H1 (cell line): ENCODE data around the gene CXXC4. TPM values are rescaled to one million over a fixed set of nuclear protein-coding genes. Genes with fewer than 3 reads are reported as not detected.

ENCODE experiments used
- CTCF ChIA-PET: fragments of 300-600 bp; sonication (Branson Sonifier 250); formaldehyde crosslinking; loops from one replicate; lab custom pipeline; 2021; ENCODE audit not compliant: partially characterized antibody; lab: Charles Lee
- POLR2A ChIA-PET: fragments of 300-600 bp; sonication (Branson Sonifier 250); formaldehyde crosslinking; loops from one replicate; lab custom pipeline; 2021; ENCODE audit warnings: inconsistent platforms; ENCODE audit not compliant: partially characterized antibody; lab: Charles Lee
- DNase-seq, 2 experiments: peaks; one replicate each; pipeline versions ENCODE4 v3.0.0 to v3.0.0-alpha.2; 2010 to 2022; ENCODE audit warnings: low spot score in 2 of 2, low read depth in 1 of 2, mixed read lengths in 1 of 2
- FAIRE-seq: peaks from 2 replicates; lab custom pipeline; 2011; peaks lifted over from hg19 to GRCh38; lab: Jason Lieb, UNC
- H2AFZ ChIP-seq: 2 replicates; pipeline ENCODE4 v1.8.1; 2012; ENCODE audit warnings: low read length, inconsistent platforms
- H2AK5ac ChIP-seq: 2 replicates; pipeline ENCODE4 v1.6.1; 2013; ENCODE audit warnings: low read depth, low read length
- H2BK120ac ChIP-seq: replicated peaks from 2 replicates; pipeline ENCODE3; 2013; ENCODE audit warnings: low read depth, low read length, inconsistent platforms
- H2BK12ac ChIP-seq: 2 replicates; pipeline ENCODE4 v1.6.1; 2013; ENCODE audit warnings: low read depth, low read length
- H2BK15ac ChIP-seq: 2 replicates; pipeline ENCODE4 v1.6.1; 2013; ENCODE audit warnings: low read length
- H2BK20ac ChIP-seq: 2 replicates; pipeline ENCODE4 v1.6.1; 2013; ENCODE audit warnings: low read length
- H2BK5ac ChIP-seq: 2 replicates; pipeline ENCODE4 v1.6.1; 2013; ENCODE audit warnings: low read depth, low read length
- H3K14ac ChIP-seq: 2 replicates; pipeline ENCODE4 v1.6.1; 2013; ENCODE audit warnings: inconsistent platforms; ENCODE audit not compliant: insufficient read length
- H3K18ac ChIP-seq: 2 replicates; pipeline ENCODE4 v1.6.1; 2013; ENCODE audit warnings: low read length; ENCODE audit errors: extremely low read depth
- H3K23ac ChIP-seq: 2 replicates; pipeline ENCODE4 v1.6.1; 2013; ENCODE audit warnings: inconsistent platforms; ENCODE audit not compliant: insufficient read length
- H3K23me2 ChIP-seq: 2 replicates; pipeline ENCODE4 v1.6.1; 2013; ENCODE audit warnings: low read depth, low read length
- H3K27ac ChIP-seq: 2 replicates; pipeline ENCODE4 v1.6.1; 2011; ENCODE audit warnings: low read depth, low read length, inconsistent platforms
- H3K27me3 ChIP-seq, 4 experiments: replicated peaks in 1 of 4; 1 replicate in 1 of 4; 2 replicates in 3 of 4; pipeline versions ENCODE4 v1.6.1 to v1.8.1; 2011 to 2013; ENCODE audit warnings: low read length in 3 of 4, mild to moderate bottlenecking in 3 of 4, inconsistent platforms in 2 of 4, mixed read lengths in 2 of 4, moderate library complexity in 1 of 4; ENCODE audit not compliant: control insufficient read depth in 3 of 4, insufficient read depth in 3 of 4; ENCODE audit errors: extremely low read depth in 1 of 4
- H3K36me3 ChIP-seq, 4 experiments: 2 replicates each; pipeline versions ENCODE4 v1.6.1 to v1.8.1; 2011 to 2013; ENCODE audit warnings: mild to moderate bottlenecking in 4 of 4, low read length in 3 of 4, moderate library complexity in 2 of 4, control low read depth in 1 of 4, inconsistent platforms in 1 of 4; ENCODE audit not compliant: insufficient read depth in 4 of 4, control insufficient read depth in 2 of 4
- H3K4ac ChIP-seq: replicated peaks from 2 replicates; pipeline ENCODE3; 2013; ENCODE audit warnings: low read length, low read depth, mixed read lengths, inconsistent platforms; ENCODE audit not compliant: insufficient read length
- H3K4me1 ChIP-seq, 4 experiments: replicated peaks in 1 of 4; 1 replicate in 1 of 4; 2 replicates in 3 of 4; pipeline versions ENCODE4 v1.6.1 to v1.8.1; 2011 to 2013; ENCODE audit warnings: low read length in 3 of 4, inconsistent platforms in 2 of 4, mixed read lengths in 1 of 4; ENCODE audit not compliant: insufficient read depth in 4 of 4, control insufficient read depth in 3 of 4
- H3K4me2 ChIP-seq, 2 experiments: 2 replicates each; pipeline versions ENCODE4 v1.6.1 to v1.8.1; 2011 to 2013; ENCODE audit warnings: low read depth in 2 of 2, low read length in 2 of 2, control low read depth in 1 of 2, inconsistent platforms in 1 of 2, mild to moderate bottlenecking in 1 of 2; ENCODE audit not compliant: insufficient read depth in 1 of 2
- H3K4me3 ChIP-seq, 4 experiments: fragments of 200-600, 300-600 bp in 1 of 4; sonication (generic), shearing (Covaris generic), sonication (Bioruptor Twin) in 1 of 4; 2 replicates each; pipeline versions ENCODE4 v1.5.1 to v1.8.1; 2011 to 2016; ENCODE audit warnings: low read length in 4 of 4, low read depth in 3 of 4, control low read depth in 2 of 4, inconsistent platforms in 2 of 4, mild to moderate bottlenecking in 2 of 4, mixed read lengths in 1 of 4, moderate library complexity in 1 of 4; ENCODE audit not compliant: insufficient read depth in 2 of 4; ENCODE audit errors: extremely low read depth in 1 of 4
- H3K56ac ChIP-seq: replicated peaks from 2 replicates; pipeline ENCODE3; 2013; ENCODE audit warnings: low read depth, mild to moderate bottlenecking, mixed read lengths, low read length, inconsistent platforms; ENCODE audit not compliant: insufficient read length
- H3K79me1 ChIP-seq: 2 replicates; pipeline ENCODE4 v1.6.1; 2013; ENCODE audit warnings: low read depth, low read length, control low read depth
- H3K79me2 ChIP-seq, 2 experiments: 2 replicates each; pipeline versions ENCODE4 v1.6.1 to v1.8.1; 2012 to 2013; ENCODE audit warnings: low read length in 2 of 2, mild to moderate bottlenecking in 2 of 2, inconsistent platforms in 1 of 2; ENCODE audit not compliant: insufficient read depth in 2 of 2, control insufficient read depth in 1 of 2
- H3K9ac ChIP-seq, 4 experiments: replicated peaks in 1 of 4; 1 replicate in 1 of 4; 2 replicates in 3 of 4; pipeline versions ENCODE4 v1.6.1 to v1.8.1; 2011 to 2013; ENCODE audit warnings: low read depth in 3 of 4, low read length in 3 of 4, control low read depth in 2 of 4, mild to moderate bottlenecking in 2 of 4, moderate library complexity in 2 of 4, inconsistent platforms in 1 of 4; ENCODE audit errors: extremely low read depth in 1 of 4
- H3K9me3 ChIP-seq, 2 experiments: 2 replicates each; pipeline versions ENCODE4 v1.6.1 to v1.8.1; 2012 to 2013; ENCODE audit warnings: mild to moderate bottlenecking in 2 of 2, moderate library complexity in 2 of 2, control low read depth in 1 of 2, inconsistent platforms in 1 of 2, low read depth in 1 of 2, low read length in 1 of 2, mixed read lengths in 1 of 2; ENCODE audit not compliant: insufficient read depth in 2 of 2
- H4K20me1 ChIP-seq, 2 experiments: replicated peaks in 1 of 2; 2 replicates each; pipeline versions ENCODE3 to v1.8.1; 2011 to 2013; ENCODE audit warnings: inconsistent platforms in 2 of 2, low read length in 2 of 2, mild to moderate bottlenecking in 1 of 2; ENCODE audit not compliant: insufficient read depth in 2 of 2, control insufficient read depth in 1 of 2
- H4K5ac ChIP-seq: 2 replicates; pipeline ENCODE4 v1.6.1; 2013; ENCODE audit warnings: low read length, low read depth, mixed read lengths, inconsistent platforms; ENCODE audit not compliant: insufficient read length
- H4K8ac ChIP-seq: 2 replicates; pipeline ENCODE4 v1.8.0; 2013; ENCODE audit warnings: mild to moderate bottlenecking, moderate library complexity, low read length, inconsistent platforms; ENCODE audit not compliant: insufficient read depth; ENCODE audit errors: extremely low read depth
- H4K91ac ChIP-seq: replicated peaks from 2 replicates; pipeline ENCODE3; 2013; ENCODE audit warnings: low read length, mixed read lengths, inconsistent platforms; ENCODE audit not compliant: insufficient read length
- WGBS, 2 experiments: shearing (Covaris generic) in 1 of 2; methylation state at CpG; one replicate each; pipeline versions ENCODE4 v1.1.6 to v1.1.7; 2013 to 2015; ENCODE audit warnings: low lambda C conversion rate in 2 of 2, mixed read lengths in 2 of 2, inconsistent platforms in 1 of 2, low coverage in 1 of 2, missing lambda C conversion rate in 1 of 2; ENCODE audit not compliant: insufficient replicate concordance in 2 of 2, insufficient coverage in 1 of 2, insufficient read length in 1 of 2; ENCODE audit errors: extremely low coverage in 1 of 2, missing lambda C conversion rate in 1 of 2; 5-methylcytosine and 5-hydroxymethylcytosine counted together
- polyA plus RNA-seq, 7 experiments: library from polyadenylated mRNA; depleted of rRNA in 3 of 7; stranded (reverse) in 5 of 7; unstranded in 2 of 7; fragments of >200 nt in 5 of 7; fragments of 200-250 nt in 2 of 7; gene quantifications; 1 replicate in 5 of 7; 2 replicates in 1 of 7; 4 replicates in 1 of 7; pipeline versions ENCODE4 v1.2.1 to v1.2.3, GENCODE V29; 2011 to 2013; ENCODE audit warnings: missing spikeins in 2 of 7, mixed read lengths in 2 of 7
- total RNA-seq: library from RNA; stranded (reverse); fragmentation: NEBNext Ultra II Directional; extraction: Animal tissue kit (Norgen Biotek cat#: 25700); gene quantifications from 2 replicates; pipeline ENCODE4 v1.2.1, GENCODE V29; 2021

Gene CXXC4
- total and polyA plus RNA-seq, 2 of the 8 experiments (the other 6 are each of a cell fraction or from before 2014, with no cell fraction given): 1.3 to 1.8 TPM

DNA sequence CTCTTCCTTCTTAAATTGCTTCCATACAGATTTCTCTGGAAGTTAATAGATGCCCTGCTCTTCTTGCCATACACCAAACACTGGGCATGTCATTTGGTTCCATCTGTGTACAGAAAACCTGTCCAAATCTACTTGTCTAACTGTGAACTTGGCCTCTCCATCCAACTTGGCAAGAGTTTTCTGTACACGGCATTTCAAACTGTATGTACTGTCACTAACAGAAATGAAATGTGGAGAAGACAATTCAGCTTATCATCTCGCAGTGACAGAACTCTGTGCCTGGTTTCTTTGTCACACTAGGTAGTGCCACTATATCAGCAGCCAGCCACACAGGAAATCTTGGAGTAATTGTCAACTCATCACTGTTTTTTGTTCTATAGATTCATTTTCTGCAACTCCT lies 58.2 kb downstream of the CXXC4 start:
- Histone ChIP-seq H2BK5ac (no peak overlapping the region), H3K27me3 (no peaks in the 10 kb centered on the region), H3K23me2 (no peaks in the 10 kb centered on the region), H3K56ac (no peak overlapping the region), H3K9ac (no peak overlapping the region), H2AK5ac (no peak overlapping the region), H3K79me2 (no peaks in the 10 kb centered on the region), H3K4me3 (no peak overlapping the region), H3K9me3 (no peaks in the 10 kb centered on the region), H3K18ac (no peak overlapping the region), H3K4ac (no peak overlapping the region), H3K14ac (no peak overlapping the region), H4K20me1 (no peaks in the 10 kb centered on the region), H3K23ac (no peak overlapping the region), H2AFZ (no peak overlapping the region), H2BK12ac (no peak overlapping the region), H3K36me3 (no peaks in the 10 kb centered on the region), H4K91ac (no peak overlapping the region), H2BK20ac (no peak overlapping the region), H3K79me1 (no peaks in the 10 kb centered on the region), H3K27ac (no peak overlapping the region), H2BK15ac (no peak overlapping the region), H4K8ac (no peak overlapping the region), H3K4me2 (no peak overlapping the region), H4K5ac (no peak overlapping the region), H3K4me1 (no peaks in the 10 kb centered on the region), H2BK120ac (no peak overlapping the region)
- ChIA-PET CTCF (interaction anchor here (0.5 to 0.9 kb wide), 2 partner anchors 15 to 32 kb away, joined by 4 to 5 read pairs; no protein-coding TSS in a partner anchor), POLR2A (no interaction called here)
- 91% methylated on average over 2 of the region's 2 CpGs; no CpG with 5 or more reads in 1 of the 2 experiments for WGBS, 2 experiments
- FAIRE-seq (no peak), DNase-seq (no peak)
